B cell (primary cell): ENCODE data around the gene DGUOK.

Experiments used
- EZH2 ChIP-seq: IDR thresholded peaks from 2 replicates; pipeline ENCODE4 v1.6.1; 2012; ENCODE audit warnings: borderline replicate concordance, low read depth, mild to moderate bottlenecking, moderate library complexity, low read length; ENCODE audit not compliant: insufficient read depth, poor library complexity, severe bottlenecking
- TF ChIP-seq, protein P1 (sequence below): fragments of 200-600 bp; IDR thresholded peaks from one replicate; pipeline ENCODE4 v1.8.0; 2022; ENCODE audit warnings: antibody characterized with exemption, mild to moderate bottlenecking

DNA sequence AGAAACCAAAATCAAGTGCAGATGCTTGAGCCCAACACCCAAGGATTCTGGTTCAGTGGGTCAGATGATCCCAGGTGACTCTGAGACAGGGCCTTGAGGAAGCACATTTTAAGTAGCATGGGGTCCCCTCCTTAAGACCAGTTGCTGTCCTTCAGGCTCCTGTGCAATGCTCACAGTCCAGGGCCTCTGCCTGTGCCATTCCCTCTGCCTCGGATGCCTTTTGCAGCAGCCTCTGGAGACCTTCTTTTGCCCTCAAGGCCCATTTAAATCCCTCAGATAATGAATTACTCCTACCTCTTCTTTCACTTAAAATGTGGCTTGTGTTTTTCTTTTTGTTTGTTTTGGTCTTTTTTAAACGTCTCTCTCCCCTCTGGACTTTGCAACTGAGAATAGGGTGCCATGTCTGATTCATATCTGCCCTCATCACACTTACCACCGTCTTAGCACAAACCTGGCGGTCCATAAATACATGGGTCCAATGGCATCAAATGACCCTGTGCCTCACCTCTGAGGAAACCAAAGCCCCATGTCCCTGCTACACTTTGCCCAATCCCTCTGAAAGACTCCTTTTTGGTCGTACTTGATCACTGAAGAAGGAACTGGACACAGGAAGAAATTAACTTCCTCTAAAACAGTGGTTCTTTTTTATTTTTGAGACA lies 19.7 kb upstream of the DGUOK start:
- TF ChIP-seq, protein P1, sequence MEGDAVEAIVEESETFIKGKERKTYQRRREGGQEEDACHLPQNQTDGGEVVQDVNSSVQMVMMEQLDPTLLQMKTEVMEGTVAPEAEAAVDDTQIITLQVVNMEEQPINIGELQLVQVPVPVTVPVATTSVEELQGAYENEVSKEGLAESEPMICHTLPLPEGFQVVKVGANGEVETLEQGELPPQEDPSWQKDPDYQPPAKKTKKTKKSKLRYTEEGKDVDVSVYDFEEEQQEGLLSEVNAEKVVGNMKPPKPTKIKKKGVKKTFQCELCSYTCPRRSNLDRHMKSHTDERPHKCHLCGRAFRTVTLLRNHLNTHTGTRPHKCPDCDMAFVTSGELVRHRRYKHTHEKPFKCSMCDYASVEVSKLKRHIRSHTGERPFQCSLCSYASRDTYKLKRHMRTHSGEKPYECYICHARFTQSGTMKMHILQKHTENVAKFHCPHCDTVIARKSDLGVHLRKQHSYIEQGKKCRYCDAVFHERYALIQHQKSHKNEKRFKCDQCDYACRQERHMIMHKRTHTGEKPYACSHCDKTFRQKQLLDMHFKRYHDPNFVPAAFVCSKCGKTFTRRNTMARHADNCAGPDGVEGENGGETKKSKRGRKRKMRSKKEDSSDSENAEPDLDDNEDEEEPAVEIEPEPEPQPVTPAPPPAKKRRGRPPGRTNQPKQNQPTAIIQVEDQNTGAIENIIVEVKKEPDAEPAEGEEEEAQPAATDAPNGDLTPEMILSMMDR, result no peak
- TF ChIP-seq EZH2, result no peak
